Right atrium auricular region (tissue), 2 donors: ENCODE data around the gene TACSTD2. TPM values are rescaled to one million over a fixed set of nuclear protein-coding genes. Genes with fewer than 3 reads are reported as not detected.
"Not testable (repeated sequence)": the region's sequence is repeated elsewhere in the genome, so short reads cannot be mapped to it uniquely, and the experiment has no call there.

Experiments used
- DNase-seq: peaks from one replicate; pipeline ENCODE4 v3.0.0-alpha.2; 2019; ENCODE audit warnings: low spot score
- H3K27ac ChIP-seq, 2 donors: fragments of 200-600 bp; sonication (generic); 1 replicate in 1 of 2; 2 replicates in 1 of 2; pipeline ENCODE4 v1.5.1; 2016 to 2019
- H3K27me3 ChIP-seq, 2 donors: fragments of 200-600 bp; sonication (generic); one replicate each; pipeline versions ENCODE4 v1.5.1 to v1.6.0; 2017 to 2019
- H3K36me3 ChIP-seq: fragments of 200-600 bp; sonication (generic); one replicate; pipeline ENCODE4 v1.5.1; 2016
- H3K4me1 ChIP-seq, 2 donors: fragments of 200-600 bp; sonication (generic); one replicate each; pipeline versions ENCODE4 v1.5.1 to v1.6.0; 2017 to 2019
- H3K4me3 ChIP-seq, 2 donors: fragments of 200-600 bp; sonication (generic); 1 replicate in 1 of 2; 2 replicates in 1 of 2; pipeline ENCODE4 v1.5.1; 2017 to 2019; ENCODE audit warnings: mild to moderate bottlenecking in 1 of 2, moderate library complexity in 1 of 2
- H3K9me3 ChIP-seq, 2 donors: fragments of 200-600 bp; sonication (generic); one replicate each; pipeline ENCODE4 v1.5.1; 2019
- total RNA-seq, 2 donors: library from RNA; depleted of rRNA; stranded (reverse); fragments of >200 nt; gene quantifications; one replicate each; pipeline ENCODE4 v1.1.0, GENCODE V29; 2016
- TF ChIP-seq, protein P1 (sequence below), 2 donors: fragments of 200-600 bp; sonication (generic); IDR thresholded peaks; one replicate each; pipeline ENCODE4 v1.5.1; 2019; ENCODE audit warnings: antibody characterized with exemption in 2 of 2

The TACSTD2 gene
- total RNA-seq, 2 donors from 2014 or later: 0.71 TPM; not detected in 1

GRCh38 chr1:58608297-58608696, 31.2 kb upstream of the TACSTD2 start:
- Histone ChIP-seq H3K27me3 (no peaks in the 10 kb centered on the region), H3K9me3 (peaks cover 0 to 18% of the 10 kb centered on the region in 2 donors), H3K4me1 (no peaks in the 10 kb centered on the region), H3K27ac (no peak overlapping the region), H3K36me3 (no peaks in the 10 kb centered on the region), H3K4me3 (no peak overlapping the region)
- TF ChIP-seq, protein P1, sequence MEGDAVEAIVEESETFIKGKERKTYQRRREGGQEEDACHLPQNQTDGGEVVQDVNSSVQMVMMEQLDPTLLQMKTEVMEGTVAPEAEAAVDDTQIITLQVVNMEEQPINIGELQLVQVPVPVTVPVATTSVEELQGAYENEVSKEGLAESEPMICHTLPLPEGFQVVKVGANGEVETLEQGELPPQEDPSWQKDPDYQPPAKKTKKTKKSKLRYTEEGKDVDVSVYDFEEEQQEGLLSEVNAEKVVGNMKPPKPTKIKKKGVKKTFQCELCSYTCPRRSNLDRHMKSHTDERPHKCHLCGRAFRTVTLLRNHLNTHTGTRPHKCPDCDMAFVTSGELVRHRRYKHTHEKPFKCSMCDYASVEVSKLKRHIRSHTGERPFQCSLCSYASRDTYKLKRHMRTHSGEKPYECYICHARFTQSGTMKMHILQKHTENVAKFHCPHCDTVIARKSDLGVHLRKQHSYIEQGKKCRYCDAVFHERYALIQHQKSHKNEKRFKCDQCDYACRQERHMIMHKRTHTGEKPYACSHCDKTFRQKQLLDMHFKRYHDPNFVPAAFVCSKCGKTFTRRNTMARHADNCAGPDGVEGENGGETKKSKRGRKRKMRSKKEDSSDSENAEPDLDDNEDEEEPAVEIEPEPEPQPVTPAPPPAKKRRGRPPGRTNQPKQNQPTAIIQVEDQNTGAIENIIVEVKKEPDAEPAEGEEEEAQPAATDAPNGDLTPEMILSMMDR (IDR thresholded peaks at IDR 0.05): no peak
- no peak for DNase-seq

DNA sequence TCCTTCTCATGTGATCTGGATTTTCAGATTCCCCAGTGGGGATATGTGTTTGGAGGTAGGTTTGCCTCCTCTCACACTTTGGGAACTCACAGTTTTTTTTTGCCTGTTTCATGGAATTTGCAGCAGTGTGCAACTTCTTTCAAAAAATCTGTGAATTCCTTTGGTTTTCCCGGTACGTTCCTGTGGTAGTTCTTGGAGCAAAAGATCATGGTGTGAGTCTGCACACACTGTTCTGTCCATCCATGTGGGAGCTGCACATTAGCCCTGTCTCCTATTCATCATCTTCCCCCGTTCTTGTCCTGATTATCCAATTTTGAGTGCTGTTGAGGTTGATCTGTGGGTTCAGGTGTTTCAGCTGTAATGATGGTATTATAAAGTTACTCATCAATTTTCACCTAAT, 30.3 kb upstream of the TACSTD2 start:
- Histone ChIP-seq H3K27ac (no peak overlapping the region), H3K4me3 (no peak overlapping the region), H3K36me3 (no peaks in the 10 kb centered on the region), H3K4me1 (no peaks in the 10 kb centered on the region), H3K9me3 (peaks cover 0 to 18% of the 10 kb centered on the region in 2 donors), H3K27me3 (no peaks in the 10 kb centered on the region)
- no peak for DNase-seq
- TF ChIP-seq, protein P1 (IDR thresholded peaks at IDR 0.05): no peak

- H3K4me1 ChIP-seq, H3K4me3 ChIP-seq, DNase-seq, H3K27me3 ChIP-seq, H3K27ac ChIP-seq, H3K36me3 ChIP-seq: not testable (repeated sequence)
- peaks cover 0 to 18% of the 10 kb centered on the region in 2 donors for H3K9me3 ChIP-seq
Observed at GRCh38 chr1:58601921-58602320, 24.9 kb upstream of the TACSTD2 start.

- TF ChIP-seq, protein P1 (IDR thresholded peaks at IDR 0.05): no peak
- Histone ChIP-seq H3K27me3 (no peaks in the 10 kb centered on the region), H3K4me3 (no peak overlapping the region), H3K36me3 (no peaks in the 10 kb centered on the region), H3K27ac (no peak overlapping the region), H3K9me3 (no peaks in the 10 kb centered on the region), H3K4me1 (no peaks in the 10 kb centered on the region)
- DNase-seq: no peak
Observed at GRCh38 chr1:58597996-58598395, 20.9 kb upstream of the TACSTD2 start.

DNA sequence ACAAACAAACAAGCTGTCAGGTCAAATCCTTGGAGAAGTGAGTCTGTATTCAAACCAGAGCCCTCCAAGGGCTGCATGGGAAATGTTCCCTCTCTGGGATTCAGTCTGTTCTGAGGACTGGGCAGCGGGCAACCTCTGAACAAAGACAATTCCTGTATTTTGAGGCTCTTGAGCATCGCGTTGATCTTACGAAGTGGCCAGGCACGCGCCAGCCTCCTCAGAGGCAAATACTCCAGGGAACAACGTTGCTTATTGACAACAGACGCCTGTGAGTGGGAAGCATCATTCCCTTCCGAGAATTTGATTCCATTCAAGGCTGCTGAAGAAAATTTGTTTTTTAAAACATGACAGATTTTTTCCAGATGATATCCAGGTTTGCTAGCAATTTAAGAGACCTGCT, 20.0 kb upstream of the TACSTD2 start:
- no peak overlapping the region for H3K4me3 ChIP-seq
- no peaks in the 10 kb centered on the region for H3K4me1 ChIP-seq
- no peak overlapping the region for H3K27ac ChIP-seq
- TF ChIP-seq, protein P1 (IDR thresholded peaks at IDR 0.05): no peak
- H3K36me3 ChIP-seq: no peaks in the 10 kb centered on the region
- no peaks in the 10 kb centered on the region for H3K9me3 ChIP-seq
- DNase-seq: no peak
- H3K27me3 ChIP-seq: no peaks in the 10 kb centered on the region

DNA sequence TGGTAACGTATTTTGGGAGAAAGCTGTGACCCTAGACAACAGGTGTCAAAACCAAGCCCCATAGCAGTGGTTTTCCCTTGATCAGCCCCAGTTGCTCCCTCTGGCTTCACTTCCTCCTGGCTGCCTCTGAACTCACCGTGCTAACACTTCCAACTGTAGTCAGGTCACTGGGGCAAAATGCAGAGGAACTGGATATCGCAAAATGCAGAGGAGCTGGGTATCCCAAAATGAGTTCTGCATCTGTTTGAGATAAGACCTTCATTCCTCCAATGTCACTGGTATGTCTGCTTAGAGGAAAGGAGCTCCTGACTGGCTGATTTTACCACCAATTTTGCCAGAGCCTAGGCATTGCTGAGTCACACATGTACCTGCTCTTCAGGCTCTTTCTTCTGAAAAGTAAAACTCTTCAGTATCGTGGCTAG, 19.6 kb upstream of the TACSTD2 start:
- no peak overlapping the region for H3K4me3 ChIP-seq

More for the DNA sequence above, 19.6 kb upstream of the TACSTD2 start:
- Histone ChIP-seq H3K27ac (no peak overlapping the region), H3K36me3 (no peaks in the 10 kb centered on the region), H3K9me3 (no peaks in the 10 kb centered on the region), H3K27me3 (no peaks in the 10 kb centered on the region), H3K4me1 (no peaks in the 10 kb centered on the region)
- TF ChIP-seq, protein P1 (IDR thresholded peaks at IDR 0.05): no peak
- no peak for DNase-seq
